ENCODE data around the gene SURF4. TPM values are rescaled to one million over a fixed set of nuclear protein-coding genes. Genes with fewer than 3 reads are reported as not detected.

The SURF4 gene
- total and polyA plus RNA-seq, 2 donors (not counting 1 experiment from before 2014, with no cell fraction given), result 34.7 to 43.8 TPM

DNA sequence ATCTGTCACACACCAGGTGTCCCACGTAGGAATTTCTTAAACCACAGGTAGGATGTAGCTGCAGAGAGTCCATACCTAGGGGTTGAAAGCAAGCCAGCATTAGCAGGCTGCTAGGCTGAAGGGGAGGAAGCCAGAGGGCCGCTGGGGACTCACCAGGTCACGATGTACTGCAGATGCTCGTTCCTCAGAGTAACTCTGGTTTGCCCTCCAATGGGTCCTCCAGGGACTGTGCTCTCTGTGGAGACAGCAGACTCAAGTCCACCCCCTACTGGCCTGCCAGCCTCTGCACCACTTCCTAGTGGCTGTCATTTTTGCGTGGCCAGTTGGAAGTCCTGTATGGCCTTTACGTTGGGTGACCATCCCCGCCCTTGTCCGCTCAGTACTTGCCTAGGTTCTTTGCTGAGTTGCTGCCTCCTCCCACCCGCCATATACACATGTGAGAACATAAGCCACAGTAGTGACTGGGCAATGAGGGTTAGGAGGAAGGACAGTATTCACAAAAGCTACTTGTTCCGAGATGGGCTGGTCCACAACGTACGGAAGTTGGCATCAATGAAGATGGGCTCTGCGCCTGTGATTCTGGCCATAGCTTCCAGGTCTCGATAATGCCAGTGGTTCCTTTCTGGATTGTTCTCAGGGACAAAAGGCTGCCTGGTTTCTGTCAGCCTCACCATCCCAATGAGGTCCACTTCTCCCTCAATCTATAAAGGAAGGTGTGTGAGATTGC, 23.8 kb downstream of the SURF4 start:
- POLR2A ChIA-PET, result no interaction called here
- DNase-seq (peak; percentile 52), ATAC-seq (ENCODE audit: low read depth) (no peak)
- H3K27me3 Mint-ChIP-seq, result no peaks in the 10 kb centered on the region
- Histone ChIP-seq H3K36me3 (replicated peaks in 1 of 2; ENCODE audit: control extremely low read depth in 1 of 2, control insufficient read depth in 1 of 2, extremely low read depth in 1 of 2, insufficient read depth in 2 of 2, low read length in 1 of 2) (peaks cover 0 to 46% of the 10 kb centered on the region in 2 experiments), H3K9ac (ENCODE audit: low read length) (no peak overlapping the region), H3K79me2 (ENCODE audit: control insufficient read depth, insufficient read depth, low read length) (peaks cover 50% of the 10 kb centered on the region), H3K4me1 (ENCODE audit: control insufficient read depth in 2 of 2, insufficient read depth in 2 of 2, low read length in 2 of 2) (peaks cover 19 to 33% of the 10 kb centered on the region in 2 donors), H3K27ac (ENCODE audit: low read length in 2 of 2) (no peak overlapping the region), H2AFZ (ENCODE audit: insufficient read depth, low read depth, low read length, poor library complexity, severe bottlenecking) (no peak overlapping the region), H3K4me3 (ENCODE audit: control extremely low read depth in 1 of 5, extremely low read depth in 1 of 5, insufficient read depth in 1 of 5, low read depth in 2 of 5, low read length in 4 of 5) (no peak overlapping the region), H3K4me2 (replicated peaks; ENCODE audit: low read depth, low read length, poor library complexity, severe bottlenecking) (no peak overlapping the region), H3K27me3 (replicated peaks in 1 of 4; ENCODE audit: control extremely low read depth in 1 of 4, control insufficient read depth in 3 of 4, insufficient read depth in 4 of 4, low read length in 3 of 4) (no peaks in the 10 kb centered on the region), H3K9me3 (ENCODE audit: control extremely low read depth in 1 of 3, control insufficient read depth in 2 of 3, insufficient read depth in 1 of 3, low read length in 2 of 3) (peaks cover 0 to 8% (median 0%) of the 10 kb centered on the region in 3 donors), H4K20me1 (ENCODE audit: control insufficient read depth, insufficient read depth, low read length, poor library complexity, severe bottlenecking) (peaks cover 42% of the 10 kb centered on the region)
- intact Hi-C loops (cut with micrococcal nuclease), result loop anchor here (10.0 kb wide), 1 partner anchor 167 kb away; no protein-coding TSS in a partner anchor
- no peak overlapping the region for H3K4me3 Mint-ChIP-seq
- 70% methylated on average over 8 of the region's 14 CpGs for WGBS (ENCODE audit: insufficient coverage)
- no peak for TF ChIP-seq EZH2 (IDR thresholded peaks at IDR 0.05; ENCODE audit: borderline replicate concordance, insufficient read depth, low read depth, low read length, poor library complexity, severe bottlenecking)
- TF ChIP-seq, protein P1, sequence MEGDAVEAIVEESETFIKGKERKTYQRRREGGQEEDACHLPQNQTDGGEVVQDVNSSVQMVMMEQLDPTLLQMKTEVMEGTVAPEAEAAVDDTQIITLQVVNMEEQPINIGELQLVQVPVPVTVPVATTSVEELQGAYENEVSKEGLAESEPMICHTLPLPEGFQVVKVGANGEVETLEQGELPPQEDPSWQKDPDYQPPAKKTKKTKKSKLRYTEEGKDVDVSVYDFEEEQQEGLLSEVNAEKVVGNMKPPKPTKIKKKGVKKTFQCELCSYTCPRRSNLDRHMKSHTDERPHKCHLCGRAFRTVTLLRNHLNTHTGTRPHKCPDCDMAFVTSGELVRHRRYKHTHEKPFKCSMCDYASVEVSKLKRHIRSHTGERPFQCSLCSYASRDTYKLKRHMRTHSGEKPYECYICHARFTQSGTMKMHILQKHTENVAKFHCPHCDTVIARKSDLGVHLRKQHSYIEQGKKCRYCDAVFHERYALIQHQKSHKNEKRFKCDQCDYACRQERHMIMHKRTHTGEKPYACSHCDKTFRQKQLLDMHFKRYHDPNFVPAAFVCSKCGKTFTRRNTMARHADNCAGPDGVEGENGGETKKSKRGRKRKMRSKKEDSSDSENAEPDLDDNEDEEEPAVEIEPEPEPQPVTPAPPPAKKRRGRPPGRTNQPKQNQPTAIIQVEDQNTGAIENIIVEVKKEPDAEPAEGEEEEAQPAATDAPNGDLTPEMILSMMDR (IDR thresholded peaks at IDR 0.05), result no peak
- CTCF ChIA-PET, result interaction anchor here (1.1 kb wide), 1 partner anchor 19 kb away, joined by 3 read pairs; no protein-coding TSS in a partner anchor
- H3K9me3 Mint-ChIP-seq (ENCODE audit: insufficient read depth), result no peaks in the 10 kb centered on the region
- H3K27ac Mint-ChIP-seq, result peak overlapping the region; percentile 47
- H3K4me1 Mint-ChIP-seq, result peaks cover 37% of the 10 kb centered on the region

GRCh38 chr9:133351526-133351907, 24.3 kb downstream of the SURF4 start:
- Histone ChIP-seq H2AFZ (ENCODE audit: insufficient read depth, low read depth, low read length, poor library complexity, severe bottlenecking) (no peak overlapping the region), H3K4me3 (ENCODE audit: control extremely low read depth in 1 of 5, extremely low read depth in 1 of 5, insufficient read depth in 1 of 5, low read depth in 2 of 5, low read length in 4 of 5) (no peak overlapping the region), H3K27ac (ENCODE audit: low read length in 2 of 2) (no peak overlapping the region), H3K9ac (ENCODE audit: low read length) (no peak overlapping the region), H3K36me3 (replicated peaks in 1 of 2; ENCODE audit: control extremely low read depth in 1 of 2, control insufficient read depth in 1 of 2, extremely low read depth in 1 of 2, insufficient read depth in 2 of 2, low read length in 1 of 2) (peaks cover 0 to 46% of the 10 kb centered on the region in 2 experiments), H3K4me2 (replicated peaks; ENCODE audit: low read depth, low read length, poor library complexity, severe bottlenecking) (no peak overlapping the region), H3K9me3 (ENCODE audit: control extremely low read depth in 1 of 3, control insufficient read depth in 2 of 3, insufficient read depth in 1 of 3, low read length in 2 of 3) (peaks cover 0 to 8% (median 0%) of the 10 kb centered on the region in 3 donors), H3K27me3 (replicated peaks in 1 of 4; ENCODE audit: control extremely low read depth in 1 of 4, control insufficient read depth in 3 of 4, insufficient read depth in 4 of 4, low read length in 3 of 4) (no peaks in the 10 kb centered on the region), H3K79me2 (ENCODE audit: control insufficient read depth, insufficient read depth, low read length) (peaks cover 50% of the 10 kb centered on the region), H4K20me1 (ENCODE audit: control insufficient read depth, insufficient read depth, low read length, poor library complexity, severe bottlenecking) (peaks cover 47% of the 10 kb centered on the region), H3K4me1 (ENCODE audit: control insufficient read depth in 2 of 2, insufficient read depth in 2 of 2, low read length in 2 of 2) (peaks cover 22 to 34% of the 10 kb centered on the region in 2 donors)
- ChIA-PET CTCF (interaction anchor here (1.1 to 1.4 kb wide), 2 partner anchors 19 to 202 kb away, joined by 3 read pairs; no protein-coding TSS in a partner anchor), POLR2A (no interaction called here)
- intact Hi-C loops (cut with micrococcal nuclease), result loop anchor here (10.0 kb wide), 1 partner anchor 167 kb away; no protein-coding TSS in a partner anchor
- Mint-ChIP-seq H3K9me3 (ENCODE audit: insufficient read depth) (no peaks in the 10 kb centered on the region), H3K27ac (peak overlapping the region; percentile 20), H3K4me3 (no peak overlapping the region), H3K4me1 (peaks cover 39% of the 10 kb centered on the region), H3K27me3 (no peaks in the 10 kb centered on the region)
- 100% methylated on average over 1 of the region's 3 CpGs for WGBS (ENCODE audit: insufficient coverage)
- TF ChIP-seq, protein P1 (IDR thresholded peaks at IDR 0.05), result no peak
- TF ChIP-seq EZH2 (IDR thresholded peaks at IDR 0.05; ENCODE audit: borderline replicate concordance, insufficient read depth, low read depth, low read length, poor library complexity, severe bottlenecking), result no peak
- DNase-seq (no peak), ATAC-seq (ENCODE audit: low read depth) (no peak)
